ENCODE measurements around the gene MON1B.

MON1B gene

GRCh38 chr16:77214411-77215138, 23.6 kb downstream of the MON1B start:
- no peak for TF ChIP-seq CTCF (conservative IDR thresholded peaks at IDR 0.05; ENCODE audit: low read length)
- no peak overlapping the region for H3K4me3 ChIP-seq (ENCODE audit: low read length)

GRCh38 chr16:77219437-77219836, 28.4 kb downstream of the MON1B start:
- H3K4me3 ChIP-seq (ENCODE audit: low read length) = no peak overlapping the region
- DNase-seq (ENCODE audit: low read depth) = no peak
- no peak for TF ChIP-seq CTCF (conservative IDR thresholded peaks at IDR 0.05; ENCODE audit: low read length)

More at GRCh38 chr16:77214411-77215138, 23.6 kb downstream of the MON1B start:
- DNase-seq (ENCODE audit: low read depth) = no peak

GRCh38 chr16:77220427-77220826, 29.4 kb downstream of the MON1B start:
- DNase-seq (ENCODE audit: low read depth) = no peak
- no peak overlapping the region for H3K4me3 ChIP-seq (ENCODE audit: low read length)
- no peak for TF ChIP-seq CTCF (conservative IDR thresholded peaks at IDR 0.05; ENCODE audit: low read length)

- peak; percentile 51 for DNase-seq (ENCODE audit: low read depth)
- TF ChIP-seq CTCF (conservative IDR thresholded peaks at IDR 0.05; ENCODE audit: low read length) = no peak
- no peak overlapping the region for H3K4me3 ChIP-seq (ENCODE audit: low read length)
These were observed 30.5 kb downstream of the MON1B start for GRCh38 chr16:77221482-77221881.

GRCh38 chr16:77223184-77223583, 32.2 kb downstream of the MON1B start:
- TF ChIP-seq CTCF (conservative IDR thresholded peaks at IDR 0.05; ENCODE audit: low read length) = peak; percentile 21; the same call in 1 of the 2 replicates
- DNase-seq (ENCODE audit: low read depth) = no peak
- H3K4me3 ChIP-seq (ENCODE audit: low read length) = no peak overlapping the region

GRCh38 chr16:77225182-77225581, 34.2 kb downstream of the MON1B start:
- DNase-seq (ENCODE audit: low read depth) = no peak
- H3K4me3 ChIP-seq (ENCODE audit: low read length) = no peak overlapping the region

More at GRCh38 chr16:77225182-77225581, 34.2 kb downstream of the MON1B start:
- no peak for TF ChIP-seq CTCF (conservative IDR thresholded peaks at IDR 0.05; ENCODE audit: low read length)

All from AG10803 (cell line).